WTC11 (cell line): ENCODE measurements around the gene DAPK1. TPM values are rescaled to one million over a fixed set of nuclear protein-coding genes. Genes with fewer than 3 reads are reported as not detected.

Source experiments
- ATAC-seq: fragments of 200-7000 bp; cut with Tn5 transposase; 2 replicates; pipeline ENCODE4 v1.10.0; 2021; ENCODE audit warnings: mild to moderate bottlenecking, moderate library complexity
- CTCF ChIA-PET: fragments of 300-600 bp; sonication (Branson Sonifier 250); formaldehyde crosslinking; loops from one replicate; lab custom pipeline; 2021; ENCODE audit warnings: antibody characterized with exemption; lab: Charles Lee
- POLR2A ChIA-PET: fragments of 350-600 bp; sonication (Branson Sonifier 250); formaldehyde crosslinking; loops from one replicate; lab custom pipeline; 2021; ENCODE audit warnings: antibody characterized with exemption; lab: Charles Lee
- DNase-seq: peaks from one replicate; pipeline ENCODE4 v3.0.0; 2021; ENCODE audit warnings: low spot score
- H3K27ac Mint-ChIP-seq: 2 replicates; pipeline ENCODE4 v1.8.0; 2021; ENCODE audit warnings: mixed read lengths
- H3K27me3 Mint-ChIP-seq: 2 replicates; pipeline ENCODE4 v1.8.0; 2021; ENCODE audit warnings: low read depth, mild to moderate bottlenecking, moderate library complexity, mixed read lengths
- H3K36me3 Mint-ChIP-seq: 2 replicates; pipeline ENCODE4 v1.8.0; 2021; ENCODE audit warnings: mixed read lengths
- H3K4me1 Mint-ChIP-seq: 2 replicates; pipeline ENCODE4 v1.8.0; 2022; ENCODE audit warnings: mixed read lengths
- H3K4me3 Mint-ChIP-seq: 2 replicates; pipeline ENCODE4 v1.8.0; 2021; ENCODE audit warnings: mild to moderate bottlenecking, moderate library complexity, mixed read lengths
- H3K9me3 Mint-ChIP-seq: 2 replicates; pipeline ENCODE4 v1.8.0; 2021; ENCODE audit warnings: mixed read lengths
- ARID4B ChIP-seq: sonication (generic); formaldehyde crosslinking; IDR thresholded peaks from 2 replicates; pipeline ENCODE4 v1.8.0; 2023; ENCODE audit warnings: missing genetic modification reagents, mild to moderate bottlenecking, borderline replicate concordance
- ATF1 ChIP-seq: sonication (generic); formaldehyde crosslinking; IDR thresholded peaks from 2 replicates; pipeline ENCODE4 v1.8.1; 2023; ENCODE audit warnings: mild to moderate bottlenecking, moderate library complexity, missing genetic modification reagents
- ATF2 ChIP-seq: sonication (generic); formaldehyde crosslinking; IDR thresholded peaks from 2 replicates; pipeline ENCODE4 v1.8.1; 2022; ENCODE audit warnings: low read depth, missing genetic modification reagents, borderline replicate concordance
- CBFB ChIP-seq: sonication (generic); formaldehyde crosslinking; IDR thresholded peaks from 2 replicates; pipeline ENCODE4 v1.8.1; 2022; ENCODE audit warnings: mild to moderate bottlenecking, low read depth, missing genetic modification reagents
- CREB1 ChIP-seq: sonication (generic); formaldehyde crosslinking; IDR thresholded peaks from 2 replicates; pipeline ENCODE4 v1.8.0; 2023; ENCODE audit warnings: mild to moderate bottlenecking, missing genetic modification reagents
- E2F4 ChIP-seq: sonication (generic); formaldehyde crosslinking; IDR thresholded peaks from 2 replicates; pipeline ENCODE4 v1.8.1; 2022; ENCODE audit warnings: low read depth, mild to moderate bottlenecking, moderate library complexity, missing genetic modification reagents, borderline replicate concordance
- EMX1 ChIP-seq: fragments of 250-450 bp; sonication (Bioruptor Pico); IDR thresholded peaks from 2 replicates; pipeline ENCODE4 v1.8.0; 2021; ENCODE audit warnings: mild to moderate bottlenecking
- ESRRA ChIP-seq: sonication (generic); formaldehyde crosslinking; IDR thresholded peaks from 2 replicates; pipeline ENCODE4 v1.8.1; 2022; ENCODE audit warnings: mild to moderate bottlenecking, missing genetic modification reagents, borderline replicate concordance
- FOXK1 ChIP-seq: sonication (generic); formaldehyde crosslinking; IDR thresholded peaks from 2 replicates; pipeline ENCODE4 v1.8.0; 2022; ENCODE audit warnings: mild to moderate bottlenecking, moderate library complexity, missing genetic modification reagents
- GABPB1 ChIP-seq: sonication (generic); formaldehyde crosslinking; IDR thresholded peaks from 2 replicates; pipeline ENCODE4 v1.8.1; 2023; ENCODE audit warnings: mild to moderate bottlenecking, missing genetic modification reagents
- KAT7 ChIP-seq: sonication (generic); formaldehyde crosslinking; IDR thresholded peaks from 2 replicates; pipeline ENCODE4 v1.8.1; 2023; ENCODE audit warnings: missing genetic modification reagents, mild to moderate bottlenecking, borderline replicate concordance
- NFE2L1 ChIP-seq: sonication (generic); formaldehyde crosslinking; IDR thresholded peaks from 2 replicates; pipeline ENCODE4 v1.8.1; 2023; ENCODE audit warnings: missing genetic modification reagents
- NR3C1 ChIP-seq: sonication (generic); formaldehyde crosslinking; conservative IDR thresholded peaks from 2 replicates; pipeline ENCODE4 v1.8.1; 2023; ENCODE audit warnings: low read depth, mild to moderate bottlenecking, missing genetic modification reagents
- PREB ChIP-seq: sonication (generic); formaldehyde crosslinking; IDR thresholded peaks from 2 replicates; pipeline ENCODE4 v1.8.1; 2022; ENCODE audit warnings: mild to moderate bottlenecking, missing genetic modification reagents, moderate library complexity, borderline replicate concordance
- RORB ChIP-seq: fragments of 250-450 bp; sonication (Bioruptor Pico); IDR thresholded peaks from 2 replicates; pipeline ENCODE4 v1.9.0; 2021; ENCODE audit warnings: mild to moderate bottlenecking
- SMAD4 ChIP-seq: sonication (generic); formaldehyde crosslinking; IDR thresholded peaks from 2 replicates; pipeline ENCODE4 v1.8.0; 2022; ENCODE audit warnings: mild to moderate bottlenecking, missing genetic modification reagents
- TP53 ChIP-seq: sonication (generic); formaldehyde crosslinking; IDR thresholded peaks from 2 replicates; pipeline ENCODE4 v1.8.1; 2023; ENCODE audit warnings: mild to moderate bottlenecking, missing genetic modification reagents
- USF2 ChIP-seq: sonication (generic); formaldehyde crosslinking; IDR thresholded peaks from 2 replicates; pipeline ENCODE4 v1.8.1; 2023; ENCODE audit warnings: mild to moderate bottlenecking, missing genetic modification reagents, moderate library complexity
- ZMAT4 ChIP-seq: fragments of 250-450 bp; sonication (Bioruptor Pico); IDR thresholded peaks from 2 replicates; pipeline ENCODE4 v1.9.0; 2021; ENCODE audit warnings: mild to moderate bottlenecking
- ZNF219 ChIP-seq: sonication (generic); formaldehyde crosslinking; IDR thresholded peaks from 2 replicates; pipeline ENCODE4 v1.8.0; 2023; ENCODE audit warnings: missing genetic modification reagents, mild to moderate bottlenecking, borderline replicate concordance
- ZNF317 ChIP-seq: sonication (generic); formaldehyde crosslinking; IDR thresholded peaks from 2 replicates; pipeline ENCODE4 v1.8.1; 2023; ENCODE audit warnings: low read depth, mild to moderate bottlenecking, moderate library complexity, missing genetic modification reagents, borderline replicate concordance
- ZNF396 ChIP-seq: fragments of 250-450 bp; sonication (Bioruptor Pico); IDR thresholded peaks from 2 replicates; pipeline ENCODE4 v1.8.0; 2021; ENCODE audit warnings: mild to moderate bottlenecking, moderate library complexity, borderline replicate concordance
- ZSCAN18 ChIP-seq: fragments of 250-450 bp; sonication (Bioruptor Pico); IDR thresholded peaks from 2 replicates; pipeline ENCODE4 v2.1.2; 2022; ENCODE audit warnings: mild to moderate bottlenecking, moderate library complexity
- total RNA-seq: library from RNA; stranded (reverse); gene quantifications from 3 replicates; pipeline ENCODE4 v1.2.3, GENCODE V29; 2021
- TF ChIP-seq, protein P1 (sequence below): sonication (generic); formaldehyde crosslinking; conservative IDR thresholded peaks from 2 replicates; pipeline ENCODE4 v1.8.1; 2022; ENCODE audit warnings: mild to moderate bottlenecking, missing genetic modification reagents

Gene DAPK1
- total RNA-seq, 1 experiment from 2014 or later: 129 TPM

- TF ChIP-seq, protein P1, sequence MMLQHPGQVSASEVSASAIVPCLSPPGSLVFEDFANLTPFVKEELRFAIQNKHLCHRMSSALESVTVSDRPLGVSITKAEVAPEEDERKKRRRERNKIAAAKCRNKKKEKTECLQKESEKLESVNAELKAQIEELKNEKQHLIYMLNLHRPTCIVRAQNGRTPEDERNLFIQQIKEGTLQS (CRISPR knock-in tag): no peak
- TF ChIP-seq ZNF219 (CRISPR knock-in tag): no peak
- TF ChIP-seq USF2: no peak
- no peak for TF ChIP-seq NFE2L1
- no peak for TF ChIP-seq FOXK1
- no peak for TF ChIP-seq ZSCAN18
- no peak for TF ChIP-seq CBFB (CRISPR knock-in tag)
- no peak for TF ChIP-seq RORB (CRISPR knock-in tag)
- no peak for TF ChIP-seq PREB (CRISPR knock-in tag)
- no peak for TF ChIP-seq ESRRA (CRISPR knock-in tag)
- TF ChIP-seq NR3C1 (CRISPR knock-in tag): no peak
- TF ChIP-seq CREB1: no peak
Measured at GRCh38 chr9:87656485-87656884, 158.8 kb downstream of the DAPK1 start (continued).

- Mint-ChIP-seq H3K27ac (peak overlapping the region; percentile 42; the same call in 1 of the 2 replicates), H3K4me1 (peaks cover 28% of the 10 kb centered on the region), H3K4me3 (no peak overlapping the region), H3K27me3 (no peaks in the 10 kb centered on the region), H3K36me3 (peaks cover 64% of the 10 kb centered on the region), H3K9me3 (no peaks in the 10 kb centered on the region)
- CTCF ChIA-PET: interaction anchor here (1.3 kb wide), 1 partner anchor 320 kb away, joined by 3 read pairs; no protein-coding TSS in a partner anchor
- ATAC-seq: no peak
- no peak for DNase-seq
- POLR2A ChIA-PET: no interaction called here
- TF ChIP-seq ARID4B (CRISPR knock-in tag): no peak
- no peak for TF ChIP-seq ATF1 (CRISPR knock-in tag)
- no peak for TF ChIP-seq ATF2 (CRISPR knock-in tag)
- no peak for TF ChIP-seq SMAD4 (CRISPR knock-in tag)
- TF ChIP-seq RORB (CRISPR knock-in tag): no peak
- no peak for TF ChIP-seq TP53
- TF ChIP-seq FOXK1: no peak
- no peak for TF ChIP-seq ZNF396 (CRISPR knock-in tag)
- TF ChIP-seq GABPB1 (CRISPR knock-in tag): no peak
- TF ChIP-seq E2F4: no peak
- TF ChIP-seq KAT7 (CRISPR knock-in tag): no peak
- no peak for TF ChIP-seq ZNF317
- TF ChIP-seq ZMAT4 (CRISPR knock-in tag): no peak
- no peak for TF ChIP-seq EMX1 (CRISPR knock-in tag)
Measured at GRCh38 chr9:87657190-87657589, 159.5 kb downstream of the DAPK1 start.
